ENCODE results near the gene PARP1. TPM values are rescaled to one million over a fixed set of nuclear protein-coding genes. Genes with fewer than 3 reads are reported as not detected.

Gene PARP1
- total RNA-seq, 2 experiments from 2014 or later, result 128 to 132 TPM

DNA sequence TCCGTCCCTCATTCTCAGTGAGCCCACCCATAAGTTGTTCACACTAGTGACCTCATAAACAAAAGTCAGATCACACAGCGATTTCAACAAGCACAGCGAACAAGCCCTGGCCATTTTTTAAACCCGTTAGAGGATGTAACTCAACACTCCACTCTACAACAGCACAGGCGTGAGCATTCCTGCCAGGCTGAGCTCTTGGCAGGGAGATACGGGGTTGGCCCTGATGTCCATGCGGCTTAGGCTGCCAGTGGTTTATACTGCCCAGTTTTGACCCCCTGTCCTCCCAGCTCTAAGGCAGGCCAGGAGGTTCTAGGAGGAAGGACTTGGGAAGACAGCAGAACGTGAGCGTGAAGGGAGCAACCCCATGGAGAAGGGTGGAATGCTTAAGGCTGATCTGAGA lies 35.0 kb downstream of the PARP1 start:
- no peaks in the 10 kb centered on the region for H3K27me3 Mint-ChIP-seq
- no peak for DNase-seq
- H3K9me3 Mint-ChIP-seq, result no peaks in the 10 kb centered on the region
- POLR2A ChIA-PET, result no interaction called here
- ATAC-seq (ENCODE audit: low read depth), result no peak
- no peaks in the 10 kb centered on the region for H3K4me1 Mint-ChIP-seq
- H3K27ac Mint-ChIP-seq, result no peak overlapping the region
- H3K4me3 Mint-ChIP-seq, result no peak overlapping the region
- H3K36me3 Mint-ChIP-seq, result peaks cover 19% of the 10 kb centered on the region

DNA sequence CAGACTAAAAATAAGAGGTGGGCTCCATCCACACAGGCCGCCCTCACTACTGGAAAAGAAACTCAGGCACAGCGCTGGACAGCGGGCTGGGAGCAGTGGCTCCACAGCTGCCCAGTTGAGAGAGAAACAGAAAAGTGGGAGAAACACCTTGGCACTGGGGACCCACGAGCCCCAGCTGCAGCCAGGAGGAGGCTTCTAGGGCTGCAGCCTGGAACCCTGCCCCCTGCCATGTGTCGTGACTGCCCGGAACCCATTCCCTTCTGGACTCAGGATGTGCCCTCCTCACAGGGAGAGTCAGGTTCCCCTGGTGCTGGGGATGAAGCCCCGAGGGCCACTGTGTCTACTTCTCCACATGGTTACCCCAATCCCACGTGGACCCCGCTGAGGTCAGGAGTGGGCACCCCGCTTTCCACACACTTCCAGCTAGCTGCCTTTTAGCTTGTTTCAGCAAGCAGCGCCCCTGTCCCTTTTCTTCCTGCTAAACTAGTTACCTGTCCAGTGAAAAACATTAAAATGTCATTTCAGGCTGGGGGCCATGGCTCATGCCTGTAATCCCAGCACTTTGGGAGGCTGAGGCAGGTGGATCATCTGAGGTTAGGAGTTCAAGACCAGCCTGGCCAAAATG lies 35.9 kb downstream of the PARP1 start:
- H3K4me3 Mint-ChIP-seq, result no peak overlapping the region
- H3K27ac Mint-ChIP-seq, result no peak overlapping the region
- H3K9me3 Mint-ChIP-seq, result no peaks in the 10 kb centered on the region
- DNase-seq, result no peak
- ATAC-seq (ENCODE audit: low read depth), result no peak
- no peaks in the 10 kb centered on the region for H3K27me3 Mint-ChIP-seq
- POLR2A ChIA-PET, result no interaction called here
- no peaks in the 10 kb centered on the region for H3K4me1 Mint-ChIP-seq
- peaks cover 21% of the 10 kb centered on the region for H3K36me3 Mint-ChIP-seq

DNA sequence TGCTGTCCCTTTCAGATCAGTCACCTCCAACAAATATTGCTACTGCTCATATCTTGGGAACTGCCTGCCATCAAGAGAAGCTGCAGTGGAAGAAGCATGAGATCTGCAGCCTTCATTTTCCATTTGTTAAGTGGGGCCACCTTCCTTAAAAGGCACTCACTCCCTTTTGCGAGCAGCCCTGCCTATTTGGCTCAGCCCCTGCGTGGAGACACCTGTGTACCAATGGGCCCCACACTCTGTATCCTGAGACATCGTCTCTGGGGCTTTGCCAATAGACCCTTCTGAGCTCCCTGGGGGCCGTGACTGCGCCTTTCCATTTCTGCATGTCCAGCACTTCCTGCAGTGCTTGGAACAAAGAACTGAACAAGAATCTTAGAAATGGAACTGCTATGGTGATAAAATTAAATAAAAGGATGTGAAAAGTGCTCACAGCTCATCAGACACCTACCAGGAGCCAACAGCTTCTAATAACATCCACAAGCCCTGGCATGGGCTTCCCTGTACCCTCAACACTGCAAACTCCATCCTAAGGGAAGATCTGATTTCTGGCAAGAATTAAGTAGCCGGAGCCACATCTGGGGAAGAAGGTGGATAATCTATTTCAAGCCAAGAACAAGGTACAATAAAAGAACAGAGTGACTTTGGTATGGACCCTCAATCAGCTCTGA lies 36.7 kb downstream of the PARP1 start:
- POLR2A ChIA-PET, result no interaction called here
- peaks cover 16% of the 10 kb centered on the region for H3K36me3 Mint-ChIP-seq

DNA sequence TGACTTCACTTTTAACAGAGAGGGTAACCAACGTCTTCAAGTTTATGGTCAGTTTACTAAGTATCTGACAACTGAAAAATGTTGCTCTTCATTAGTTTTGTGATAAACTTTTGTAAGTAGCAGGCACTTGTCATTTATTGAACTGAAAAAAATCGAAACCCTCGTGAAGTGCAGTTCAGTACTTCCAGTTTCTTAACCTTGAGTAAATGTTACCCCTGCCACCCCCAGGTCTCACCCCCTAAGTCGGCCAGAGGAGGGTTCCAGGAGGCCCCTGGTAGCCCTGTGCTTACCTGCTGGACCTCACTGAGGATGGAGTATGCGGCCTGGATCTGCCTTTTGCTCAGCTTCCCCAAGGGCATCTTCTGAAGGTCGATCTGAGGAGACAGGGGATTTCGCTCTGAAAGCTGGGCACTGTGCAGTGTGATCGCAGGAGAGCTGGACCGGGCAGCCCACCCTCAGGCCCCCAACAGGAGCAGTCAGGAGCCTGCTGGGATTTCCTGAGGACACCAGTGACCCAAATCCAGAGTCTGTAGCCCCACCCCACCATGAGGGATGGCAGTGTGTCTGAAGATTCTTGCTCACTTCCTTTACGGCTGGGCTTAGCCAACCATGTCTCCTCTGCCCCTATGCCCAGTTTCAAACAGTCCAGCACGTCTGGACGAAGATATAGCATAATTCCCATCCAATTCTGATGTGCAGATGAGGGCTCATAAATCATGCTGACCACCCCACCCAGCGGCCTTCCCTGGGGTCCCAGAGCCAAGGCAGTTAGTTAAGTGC lies 37.6 kb downstream of the PARP1 start:
- no peaks in the 10 kb centered on the region for H3K9me3 Mint-ChIP-seq
- no peaks in the 10 kb centered on the region for H3K27me3 Mint-ChIP-seq
- peaks cover 16% of the 10 kb centered on the region for H3K36me3 Mint-ChIP-seq
- no peak overlapping the region for H3K27ac Mint-ChIP-seq
- POLR2A ChIA-PET, result no interaction called here
- H3K4me1 Mint-ChIP-seq, result no peaks in the 10 kb centered on the region
- DNase-seq, result no peak
- ATAC-seq (ENCODE audit: low read depth), result no peak
- no peak overlapping the region for H3K4me3 Mint-ChIP-seq

More for the DNA sequence above, 36.7 kb downstream of the PARP1 start:
- ATAC-seq (ENCODE audit: low read depth) (no peak), DNase-seq (no peak)
- no peak overlapping the region for H3K4me3 Mint-ChIP-seq
- H3K9me3 Mint-ChIP-seq, result no peaks in the 10 kb centered on the region
- no peaks in the 10 kb centered on the region for H3K4me1 Mint-ChIP-seq
- no peak overlapping the region for H3K27ac Mint-ChIP-seq
- H3K27me3 Mint-ChIP-seq, result no peaks in the 10 kb centered on the region

DNA sequence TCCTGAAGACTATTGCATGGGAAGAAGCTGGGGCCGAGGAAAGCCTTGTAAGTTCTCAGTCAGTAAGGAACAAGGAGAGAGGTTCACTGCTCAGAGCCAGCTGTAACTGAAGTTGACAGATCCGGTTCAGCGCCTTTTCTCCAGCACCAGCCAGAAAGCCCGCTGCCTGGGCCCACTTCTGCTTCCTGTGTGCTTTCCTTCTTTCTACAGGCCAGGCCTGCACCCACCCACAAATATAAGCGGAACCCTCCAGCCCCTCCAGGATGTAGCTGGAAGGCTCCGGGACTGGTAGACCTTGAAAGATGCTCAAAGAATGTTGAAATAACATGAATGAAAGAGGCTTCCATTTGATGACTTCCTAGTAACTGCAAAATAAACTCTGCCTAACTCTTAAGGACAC lies 38.8 kb downstream of the PARP1 start:
- ATAC-seq (ENCODE audit: low read depth), result no peak
- Mint-ChIP-seq H3K36me3 (peaks cover 12% of the 10 kb centered on the region), H3K9me3 (no peaks in the 10 kb centered on the region), H3K27me3 (no peaks in the 10 kb centered on the region), H3K4me1 (no peaks in the 10 kb centered on the region), H3K27ac (no peak overlapping the region), H3K4me3 (no peak overlapping the region)
- POLR2A ChIA-PET, result no interaction called here
- DNase-seq, result no peak

DNA sequence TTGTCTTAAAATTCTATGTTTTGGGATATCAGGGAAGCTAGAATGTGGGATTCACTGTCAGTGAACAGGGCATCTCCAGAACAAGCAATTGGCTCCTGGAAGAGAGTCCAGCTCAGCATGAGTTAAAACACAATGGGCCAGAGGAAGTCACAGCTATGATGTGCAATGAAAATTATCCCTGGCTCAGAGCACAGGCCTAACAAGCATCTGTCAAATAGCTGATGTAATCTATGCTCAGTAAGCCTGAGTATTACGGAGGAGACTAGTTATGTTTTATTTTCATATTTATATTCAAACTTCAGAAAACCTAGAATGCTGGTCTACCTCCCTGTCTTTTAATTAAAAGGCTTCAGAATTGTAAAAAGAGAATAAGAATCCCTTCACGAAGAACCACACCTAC lies 41.6 kb downstream of the PARP1 start:
- ATAC-seq (ENCODE audit: low read depth) (no peak), DNase-seq (no peak)
- Mint-ChIP-seq H3K27ac (no peak overlapping the region), H3K4me3 (no peak overlapping the region), H3K36me3 (peaks cover 14% of the 10 kb centered on the region), H3K27me3 (no peaks in the 10 kb centered on the region), H3K4me1 (no peaks in the 10 kb centered on the region), H3K9me3 (no peaks in the 10 kb centered on the region)
- POLR2A ChIA-PET, result interaction anchor here (0.6 to 0.7 kb wide), 2 partner anchors 379 to 531 kb away, joined by 3 to 4 read pairs; no protein-coding TSS in a partner anchor

DNA sequence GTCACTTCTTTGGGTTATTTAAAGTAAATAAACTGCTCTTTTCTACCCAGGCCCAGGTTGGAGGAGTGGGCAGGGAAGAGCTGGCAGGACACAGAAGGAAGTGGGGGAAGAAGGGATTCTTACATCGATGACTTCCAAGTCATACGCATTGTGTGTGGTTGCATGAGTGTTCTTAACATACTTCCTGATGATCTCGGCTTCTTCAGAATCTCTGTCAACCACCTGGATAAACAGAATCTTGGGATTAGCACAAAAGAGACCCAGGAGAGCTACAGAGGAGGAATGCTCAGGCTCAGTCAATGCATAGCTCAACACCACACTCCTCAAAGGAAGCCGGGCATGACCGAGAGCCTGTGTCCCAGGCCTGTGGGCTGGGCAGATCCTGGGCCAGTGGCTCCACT lies 42.1 kb downstream of the PARP1 start:
- no peak for ATAC-seq (ENCODE audit: low read depth)
- Mint-ChIP-seq H3K36me3 (peaks cover 17% of the 10 kb centered on the region), H3K4me3 (no peak overlapping the region), H3K27ac (no peak overlapping the region), H3K27me3 (no peaks in the 10 kb centered on the region), H3K4me1 (no peaks in the 10 kb centered on the region), H3K9me3 (no peaks in the 10 kb centered on the region)
- no peak for DNase-seq
- POLR2A ChIA-PET, result interaction anchor here (0.7 kb wide), 1 partner anchor 531 kb away, joined by 4 read pairs; no protein-coding TSS in a partner anchor

DNA sequence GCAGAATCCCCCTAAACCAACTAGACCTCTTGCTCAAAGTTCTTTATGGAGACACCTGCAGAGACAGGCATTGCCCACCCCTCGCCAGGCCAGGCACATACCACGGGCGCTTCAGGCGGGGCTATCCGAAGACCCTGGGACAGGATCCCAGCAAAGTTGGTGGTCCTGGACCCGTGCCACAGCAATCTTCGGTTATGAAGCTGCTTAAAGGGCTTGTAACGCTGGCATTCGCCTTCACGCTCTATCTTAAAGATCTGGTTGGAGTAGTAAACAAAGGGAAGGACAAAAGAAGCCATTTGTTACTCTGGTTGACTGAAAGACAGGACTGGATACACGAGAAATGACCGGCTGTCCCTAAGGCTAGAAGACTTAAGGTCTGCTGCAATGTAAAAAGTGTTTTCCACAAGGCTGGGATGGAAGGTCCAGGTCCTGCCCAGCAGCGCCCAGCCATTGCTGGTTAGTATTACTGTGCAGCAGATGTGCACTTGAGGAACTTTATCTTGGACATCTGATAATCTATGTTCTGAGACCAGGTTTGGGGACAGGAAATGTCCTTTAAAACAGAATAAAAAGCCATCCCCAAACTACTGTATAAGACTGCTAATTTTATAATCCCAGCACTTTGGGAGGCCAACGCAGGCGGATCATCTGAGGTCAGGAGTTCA lies 42.9 kb downstream of the PARP1 start:
- Mint-ChIP-seq H3K4me1 (no peaks in the 10 kb centered on the region), H3K9me3 (no peaks in the 10 kb centered on the region), H3K27ac (no peak overlapping the region), H3K4me3 (no peak overlapping the region), H3K27me3 (no peaks in the 10 kb centered on the region), H3K36me3 (peaks cover 15% of the 10 kb centered on the region)
- no peak for DNase-seq
- POLR2A ChIA-PET, result no interaction called here
- ATAC-seq (ENCODE audit: low read depth), result no peak

DNA sequence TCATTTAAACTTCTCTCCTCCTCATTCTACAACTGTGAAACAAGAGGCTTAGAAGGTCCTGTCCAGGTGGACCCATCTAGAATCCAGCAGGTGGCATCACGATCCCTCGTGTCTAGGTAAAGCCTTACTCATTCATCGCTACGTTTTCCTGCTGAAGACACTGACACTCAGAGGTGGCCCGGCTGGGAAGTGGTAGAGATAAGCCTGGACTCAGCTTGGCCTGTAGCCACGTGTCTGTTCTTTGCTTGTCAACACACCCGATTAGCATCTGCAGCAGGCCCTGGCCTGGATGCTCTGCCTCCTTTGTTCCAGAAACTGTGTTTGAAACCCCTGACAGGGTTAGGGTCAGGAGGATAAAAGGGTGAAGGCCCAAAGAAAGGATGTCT lies 43.4 kb downstream of the PARP1 start:
- POLR2A ChIA-PET, result no interaction called here
- Mint-ChIP-seq H3K9me3 (no peaks in the 10 kb centered on the region), H3K4me3 (no peak overlapping the region), H3K36me3 (peaks cover 15% of the 10 kb centered on the region), H3K27me3 (no peaks in the 10 kb centered on the region), H3K27ac (no peak overlapping the region), H3K4me1 (no peaks in the 10 kb centered on the region)
- DNase-seq, result no peak
- ATAC-seq (ENCODE audit: low read depth), result no peak

DNA sequence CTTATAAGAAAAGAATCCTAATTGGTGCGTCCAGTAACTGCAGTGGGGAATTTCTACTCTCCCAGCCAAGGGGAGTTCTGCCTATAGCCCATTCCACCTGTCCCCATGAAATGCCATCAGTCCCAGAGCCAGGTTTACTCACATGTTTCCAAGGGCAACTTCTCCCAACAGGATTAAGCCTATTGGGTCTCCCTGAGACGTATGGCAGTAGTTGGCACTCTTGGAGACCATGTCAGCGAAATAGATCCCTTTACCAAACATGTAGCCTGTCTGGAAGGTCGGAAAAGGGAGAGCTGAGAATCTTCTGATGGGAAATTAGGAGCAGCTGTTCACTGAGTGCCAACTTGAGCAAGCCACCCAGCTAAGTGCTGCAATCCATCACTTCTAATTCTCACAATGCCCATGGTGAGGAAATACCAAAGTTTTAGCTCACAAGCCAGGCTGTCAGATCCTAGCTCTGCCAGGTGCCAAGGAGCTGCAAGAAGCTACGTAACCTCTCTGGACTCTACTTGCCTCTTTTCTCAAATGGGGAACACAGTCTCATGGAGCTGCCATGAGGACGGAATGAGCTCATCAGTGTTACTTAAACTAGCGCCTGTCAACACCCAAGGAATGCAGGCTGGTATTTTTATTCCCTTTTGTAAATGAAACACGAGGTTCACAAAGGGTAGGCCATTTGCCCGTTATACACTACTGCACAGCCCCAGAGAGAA lies 43.9 kb downstream of the PARP1 start:
- Mint-ChIP-seq H3K4me3 (no peak overlapping the region), H3K9me3 (no peaks in the 10 kb centered on the region), H3K27me3 (no peaks in the 10 kb centered on the region), H3K36me3 (peaks cover 17% of the 10 kb centered on the region), H3K4me1 (no peaks in the 10 kb centered on the region), H3K27ac (no peak overlapping the region)
- no peak for DNase-seq
- POLR2A ChIA-PET, result no interaction called here
- ATAC-seq (ENCODE audit: low read depth), result no peak

DNA sequence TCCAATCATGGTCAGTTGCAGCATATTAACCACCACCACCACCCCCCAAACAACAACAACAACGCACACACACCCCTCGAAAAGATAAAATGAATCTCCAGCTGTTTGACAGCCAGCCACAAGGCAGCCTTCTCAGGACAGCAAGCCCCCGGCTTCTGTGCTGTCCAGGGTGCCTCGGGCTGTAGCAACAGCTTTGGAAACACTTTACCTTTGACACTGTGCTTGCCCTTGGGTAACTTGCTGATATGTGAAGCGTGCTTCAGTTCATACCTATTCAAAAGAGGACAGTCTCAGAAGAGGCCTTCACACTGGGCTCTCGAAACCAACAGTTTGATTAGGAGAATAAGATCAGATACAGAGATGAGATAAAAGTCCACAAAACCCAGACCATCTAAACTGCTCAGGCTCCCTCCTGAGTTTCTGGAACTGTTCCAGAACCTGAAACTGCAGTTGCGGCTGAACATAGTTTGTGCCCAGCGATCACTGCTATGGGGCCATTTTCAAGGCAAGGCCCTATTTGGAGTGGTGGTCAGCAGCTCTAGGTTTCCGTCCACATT lies 44.9 kb downstream of the PARP1 start:
- Mint-ChIP-seq H3K4me3 (no peak overlapping the region), H3K27ac (no peak overlapping the region), H3K27me3 (no peaks in the 10 kb centered on the region), H3K36me3 (peaks cover 17% of the 10 kb centered on the region), H3K9me3 (no peaks in the 10 kb centered on the region), H3K4me1 (no peaks in the 10 kb centered on the region)
- DNase-seq (no peak), ATAC-seq (ENCODE audit: low read depth) (no peak)
- POLR2A ChIA-PET, result no interaction called here

DNA sequence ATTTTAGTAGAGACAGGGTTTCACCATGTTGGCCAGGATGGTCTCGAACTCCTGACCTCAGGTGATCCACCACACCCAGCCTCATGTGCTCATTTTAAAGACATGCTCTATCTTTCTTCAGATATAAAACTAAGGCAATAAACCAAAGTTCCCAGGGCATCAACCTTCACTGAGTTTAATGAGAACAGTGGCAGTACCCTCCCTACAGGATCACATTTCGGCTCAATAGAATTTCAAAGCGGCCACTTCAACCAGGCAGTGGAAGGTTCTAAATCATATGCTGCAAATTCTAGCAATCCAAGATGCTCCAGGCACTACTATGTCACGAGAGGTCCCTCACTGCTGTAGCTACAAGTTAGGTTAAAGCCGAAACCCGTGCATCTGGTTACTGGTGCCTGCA lies 45.5 kb downstream of the PARP1 start:
- Mint-ChIP-seq H3K4me1 (no peaks in the 10 kb centered on the region), H3K4me3 (no peak overlapping the region), H3K27ac (no peak overlapping the region), H3K36me3 (peaks cover 18% of the 10 kb centered on the region), H3K9me3 (no peaks in the 10 kb centered on the region), H3K27me3 (no peaks in the 10 kb centered on the region)
- ATAC-seq (ENCODE audit: low read depth) (no peak), DNase-seq (no peak)
- POLR2A ChIA-PET, result no interaction called here

Data from activated naive CD8-positive, alpha-beta T cell treated with anti-CD3 and anti-CD28 coated beads, Interleukin-2, amount 10 ng/mL, durations not matched to agents 7 days and 5 days (primary cell).